Kidney epithelial cell (primary cell): ENCODE measurements around the gene MYO18A. TPM values are rescaled to one million over a fixed set of nuclear protein-coding genes. Genes with fewer than 3 reads are reported as not detected.
"Not testable (repeated sequence)": the region's sequence is repeated elsewhere in the genome, so short reads cannot be mapped to it uniquely, and the experiment has no call there.

ENCODE experiments used
- DNase-seq: peaks from one replicate; pipeline ENCODE4 v3.0.0-alpha.2; 2010; ENCODE audit warnings: low read depth
- H3K27me3 ChIP-seq: 2 replicates; pipeline ENCODE4 v1.6.0; 2011; ENCODE audit warnings: low read length; ENCODE audit not compliant: control insufficient read depth, insufficient read depth
- H3K36me3 ChIP-seq: 2 replicates; pipeline ENCODE4 v1.5.1; 2011; ENCODE audit warnings: low read length; ENCODE audit not compliant: control insufficient read depth, insufficient read depth
- H3K4me3 ChIP-seq: 2 replicates; pipeline ENCODE4 v1.5.1; 2011; ENCODE audit warnings: low read depth, mild to moderate bottlenecking, control low read depth, low read length
- CTCF ChIP-seq: IDR thresholded peaks from 2 replicates; pipeline ENCODE4 v1.5.1; 2011; ENCODE audit warnings: mild to moderate bottlenecking, moderate library complexity, low read length, control low read depth, inconsistent platforms; ENCODE audit not compliant: insufficient read depth, poor library complexity, severe bottlenecking
- total RNA-seq: library from RNA; depleted of rRNA; stranded (reverse); fragments of >200 nt; gene quantifications from 2 replicates; pipeline ENCODE4 v1.2.3, GENCODE V29; 2015

MYO18A gene
- 18.6 and 19.8 TPM in 2 replicates for total RNA-seq

GRCh38 chr17:29180034-29180787 is at the start of gene MYO18A:
Gene MYO18A, minus strand, starts transcription at chr17:29180398. Its CDS starts 13,458 bp downstream, at chr17:29166940.
- TF ChIP-seq CTCF = peak; percentile 55
- DNase-seq = no peak
- Histone ChIP-seq H3K27me3 (no peaks in the 10 kb centered on the region), H3K4me3 (peak within 1 kb of the TSS; percentile 69), H3K36me3 (no peaks in the 10 kb centered on the region)

- no peak for TF ChIP-seq CTCF
- Histone ChIP-seq H3K4me3 (no peak overlapping the region), H3K27me3 (no peaks in the 10 kb centered on the region), H3K36me3 (no peaks in the 10 kb centered on the region)
- no peak for DNase-seq
Observed at GRCh38 chr17:29225396-29225795, 45.2 kb upstream of the MYO18A start.

- not testable (repeated sequence) for H3K4me3 ChIP-seq, H3K36me3 ChIP-seq, H3K27me3 ChIP-seq, DNase-seq
Observed at GRCh38 chr17:29221338-29221737, 41.1 kb upstream of the MYO18A start.

GRCh38 chr17:29219378-29220047 is 39.3 kb upstream of the MYO18A start:
- no peak overlapping the region for H3K4me3 ChIP-seq
- peak; percentile 45 for DNase-seq
- no peaks in the 10 kb centered on the region for H3K36me3 ChIP-seq
- peak; percentile 95 for TF ChIP-seq CTCF
- no peaks in the 10 kb centered on the region for H3K27me3 ChIP-seq

GRCh38 chr17:29216856-29217255 is 36.7 kb upstream of the MYO18A start:
- H3K36me3 ChIP-seq = no peaks in the 10 kb centered on the region

More at GRCh38 chr17:29216856-29217255, 36.7 kb upstream of the MYO18A start:
- no peaks in the 10 kb centered on the region for H3K27me3 ChIP-seq
- no peak for DNase-seq
- no peak for TF ChIP-seq CTCF
- no peak overlapping the region for H3K4me3 ChIP-seq
